ENCODE measurements around the gene LCE3C. TPM values are rescaled to one million over a fixed set of nuclear protein-coding genes. Genes with fewer than 3 reads are reported as not detected.

The LCE3C gene
- total RNA-seq, 1 donor from 2014 or later, result not detected

- peaks cover 34% of the 10 kb centered on the region for H3K9me3 ChIP-seq (ENCODE audit: low read depth)
- H3K4me3 Mint-ChIP-seq, result no peak overlapping the region
- H3K79me2 ChIP-seq (ENCODE audit: low read depth), result no peaks in the 10 kb centered on the region
- no peaks in the 10 kb centered on the region for H3F3A ChIP-seq (ENCODE audit: low read depth)
- no peaks in the 10 kb centered on the region for H3K4me1 Mint-ChIP-seq
- no peak for TF ChIP-seq EZH2 (IDR thresholded peaks at IDR 0.05)
- TF ChIP-seq CTCF (IDR thresholded peaks at IDR 0.05), result no peak
- TF ChIP-seq EZH2phosphoT487 (IDR thresholded peaks at IDR 0.05), result no peak
- no peak for DNase-seq (ENCODE audit: low spot score)
- no peaks in the 10 kb centered on the region for H3K27me3 ChIP-seq
- H3K4me1 ChIP-seq, result no peaks in the 10 kb centered on the region
- H3K27me3 Mint-ChIP-seq (ENCODE audit: insufficient read depth, low read depth), result peaks cover 2% of the 10 kb centered on the region
- H3K27ac Mint-ChIP-seq, result no peak overlapping the region
- no peaks in the 10 kb centered on the region for H3K36me3 Mint-ChIP-seq
- H2AFZ ChIP-seq (replicated peaks), result no peak overlapping the region
- H3K36me3 ChIP-seq, result no peaks in the 10 kb centered on the region
- peaks cover 18% of the 10 kb centered on the region for H3K9me3 Mint-ChIP-seq
- H3K9ac ChIP-seq, result no peak overlapping the region
- no peak overlapping the region for H3K4me2 ChIP-seq
- no peaks in the 10 kb centered on the region for H4K20me1 ChIP-seq (ENCODE audit: low read depth)
- no peak overlapping the region for H3K27ac ChIP-seq
- no peak overlapping the region for H3K4me3 ChIP-seq
Measured at GRCh38 chr1:152643945-152644344, 43.9 kb downstream of the LCE3C start.

GRCh38 chr1:152645146-152645545 is 45.1 kb downstream of the LCE3C start:
- H3K27me3 ChIP-seq, result no peaks in the 10 kb centered on the region
- H3K27me3 Mint-ChIP-seq (ENCODE audit: insufficient read depth, low read depth), result peaks cover 2% of the 10 kb centered on the region
- H3K4me3 ChIP-seq, result no peak overlapping the region
- TF ChIP-seq EZH2phosphoT487 (IDR thresholded peaks at IDR 0.05) (no peak), EZH2 (IDR thresholded peaks at IDR 0.05) (no peak), CTCF (IDR thresholded peaks at IDR 0.05) (no peak)
- no peak for DNase-seq (ENCODE audit: low spot score)
- no peaks in the 10 kb centered on the region for H3K36me3 ChIP-seq
- H3K27ac Mint-ChIP-seq, result no peak overlapping the region
- H3K9ac ChIP-seq, result no peak overlapping the region
- H3K27ac ChIP-seq, result no peak overlapping the region
- H3K36me3 Mint-ChIP-seq, result no peaks in the 10 kb centered on the region
- no peaks in the 10 kb centered on the region for H4K20me1 ChIP-seq (ENCODE audit: low read depth)
- H2AFZ ChIP-seq (replicated peaks), result no peak overlapping the region
- H3K79me2 ChIP-seq (ENCODE audit: low read depth), result no peaks in the 10 kb centered on the region
- no peak overlapping the region for H3K4me2 ChIP-seq
- H3K9me3 ChIP-seq (ENCODE audit: low read depth), result peaks cover 37% of the 10 kb centered on the region
- H3K9me3 Mint-ChIP-seq, result peaks cover 19% of the 10 kb centered on the region
- H3F3A ChIP-seq (ENCODE audit: low read depth), result no peaks in the 10 kb centered on the region
- H3K4me3 Mint-ChIP-seq, result no peak overlapping the region
- H3K4me1 Mint-ChIP-seq, result no peaks in the 10 kb centered on the region
- H3K4me1 ChIP-seq, result no peaks in the 10 kb centered on the region

- Histone ChIP-seq H3K27ac (no peak overlapping the region), H3K9me3 (ENCODE audit: low read depth) (peaks cover 39% of the 10 kb centered on the region), H3K79me2 (ENCODE audit: low read depth) (no peaks in the 10 kb centered on the region), H2AFZ (replicated peaks) (no peak overlapping the region), H3F3A (ENCODE audit: low read depth) (no peaks in the 10 kb centered on the region), H3K4me1 (no peaks in the 10 kb centered on the region), H3K9ac (no peak overlapping the region), H3K27me3 (no peaks in the 10 kb centered on the region), H3K4me3 (no peak overlapping the region), H3K4me2 (no peak overlapping the region), H4K20me1 (ENCODE audit: low read depth) (no peaks in the 10 kb centered on the region), H3K36me3 (no peaks in the 10 kb centered on the region)
- Mint-ChIP-seq H3K4me1 (no peaks in the 10 kb centered on the region), H3K9me3 (peaks cover 22% of the 10 kb centered on the region), H3K27me3 (ENCODE audit: insufficient read depth, low read depth) (peaks cover 2% of the 10 kb centered on the region), H3K4me3 (no peak overlapping the region), H3K27ac (no peak overlapping the region), H3K36me3 (no peaks in the 10 kb centered on the region)
- TF ChIP-seq CTCF (IDR thresholded peaks at IDR 0.05), result no peak
- no peak for TF ChIP-seq EZH2phosphoT487 (IDR thresholded peaks at IDR 0.05)
- TF ChIP-seq EZH2 (IDR thresholded peaks at IDR 0.05), result no peak
- DNase-seq (ENCODE audit: low spot score), result no peak
Measured at GRCh38 chr1:152646656-152647055, 46.6 kb downstream of the LCE3C start.

Small RNAs within 50 kb of the gene (small RNA-seq; reads per million reads assigned to genes)
- gene LCE3A (not detected), gene LCE3B (not detected)

Other genes with a start within 250 kb of the LCE3C start
- gene FLG2, start 240.2 kb upstream of the LCE3C start, total RNA-seq (ENCODE audit: low replicate concordance), result not detected in 2 replicates
- not detected in 2 replicates for gene CRNN, start 186.0 kb upstream of the LCE3C start, total RNA-seq (ENCODE audit: low replicate concordance)
- not detected in 2 replicates for gene LCE5A, start 89.4 kb upstream of the LCE3C start, total RNA-seq (ENCODE audit: low replicate concordance)
- gene CRCT1, start 85.8 kb upstream of the LCE3C start, total RNA-seq (ENCODE audit: low replicate concordance), result not detected in 2 replicates
- gene LCE3E, start 33.5 kb upstream of the LCE3C start, total RNA-seq (ENCODE audit: low replicate concordance), result not detected in 2 replicates
- gene LCE3D, start 19.7 kb upstream of the LCE3C start, total RNA-seq (ENCODE audit: low replicate concordance), result not detected in 2 replicates
- gene LCE3B, start 13.6 kb downstream of the LCE3C start, total RNA-seq (ENCODE audit: low replicate concordance), result not detected in 2 replicates
- not detected in 2 replicates for gene LCE3A, start 22.9 kb downstream of the LCE3C start, total RNA-seq (ENCODE audit: low replicate concordance)
- not detected in 2 replicates for gene LCE2D, start 63.1 kb downstream of the LCE3C start, total RNA-seq (ENCODE audit: low replicate concordance)
- not detected in 2 replicates for gene LCE2C, start 75.0 kb downstream of the LCE3C start, total RNA-seq (ENCODE audit: low replicate concordance)
- not detected in 2 replicates for gene LCE2B, start 85.9 kb downstream of the LCE3C start, total RNA-seq (ENCODE audit: low replicate concordance)
- not detected in 2 replicates for gene LCE2A, start 98.1 kb downstream of the LCE3C start, total RNA-seq (ENCODE audit: low replicate concordance)
- gene LCE4A, start 107.9 kb downstream of the LCE3C start, total RNA-seq (ENCODE audit: low replicate concordance), result not detected in 2 replicates
- gene KPRP, start 157.8 kb downstream of the LCE3C start, total RNA-seq (ENCODE audit: low replicate concordance), result not detected in 2 replicates
- gene LCE1F, start 174.9 kb downstream of the LCE3C start, total RNA-seq (ENCODE audit: low replicate concordance), result not detected in 2 replicates
- gene LCE1E, start 186.0 kb downstream of the LCE3C start, total RNA-seq (ENCODE audit: low replicate concordance), result not detected in 2 replicates
- not detected in 2 replicates for gene LCE1D, start 196.5 kb downstream of the LCE3C start, total RNA-seq (ENCODE audit: low replicate concordance)
- gene LCE1C, start 206.4 kb downstream of the LCE3C start, total RNA-seq (ENCODE audit: low replicate concordance), result not detected in 2 replicates
- not detected in 2 replicates for gene LCE1B, start 211.7 kb downstream of the LCE3C start, total RNA-seq (ENCODE audit: low replicate concordance)
- not detected in 2 replicates for gene LCE1A, start 227.2 kb downstream of the LCE3C start, total RNA-seq (ENCODE audit: low replicate concordance)
- not detected in 2 replicates for gene LCE6A, start 242.6 kb downstream of the LCE3C start, total RNA-seq (ENCODE audit: low replicate concordance)